Activated CD4-positive, alpha-beta T cell treated with anti-CD3 and anti-CD28 coated beads, Interleukin-2, Interleukin-6, amounts not matched to agents 100 ng/mL and 50 ng/mL, durations not matched to agents 16 hours and 8 hours (primary cell): ENCODE data around the gene AKAP10.
"Not testable (repeated sequence)": the region's sequence is repeated elsewhere in the genome, so short reads cannot be mapped to it uniquely, and the experiment has no call there.

ENCODE experiments used
- DNase-seq: peaks from one replicate; pipeline ENCODE4 v3.0.0-alpha.2; 2020

Gene AKAP10

DNA sequence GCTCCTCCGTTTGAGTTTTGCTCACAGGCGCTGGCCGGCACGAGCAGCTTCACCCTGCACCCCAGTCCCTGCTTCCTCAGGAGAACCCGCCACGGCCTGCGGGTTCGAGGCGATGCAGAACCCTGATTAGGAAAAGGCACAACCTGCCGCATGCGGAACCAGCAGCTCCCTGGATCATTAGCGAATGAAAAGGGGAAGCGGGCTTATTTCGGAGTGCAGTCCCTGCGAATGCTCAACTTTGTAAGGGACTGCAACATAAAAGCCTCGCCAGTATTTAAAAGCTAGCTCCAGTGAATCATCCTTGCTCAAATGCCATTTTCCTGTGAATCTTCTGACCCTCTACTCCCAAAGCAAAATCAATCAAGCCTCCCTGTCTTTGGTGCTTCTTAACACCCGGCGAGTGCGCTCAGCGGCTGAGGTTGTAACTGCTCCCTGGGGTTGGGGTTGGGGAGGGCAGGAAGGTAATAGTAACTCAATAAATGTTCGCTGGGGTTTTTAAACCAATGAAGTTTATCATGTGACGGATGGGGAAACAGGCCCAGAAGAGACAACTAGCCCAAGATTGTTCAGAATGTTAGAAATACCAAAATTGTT is 678 bp upstream of the AKAP10 start:
- peak; percentile 26 for DNase-seq

DNA sequence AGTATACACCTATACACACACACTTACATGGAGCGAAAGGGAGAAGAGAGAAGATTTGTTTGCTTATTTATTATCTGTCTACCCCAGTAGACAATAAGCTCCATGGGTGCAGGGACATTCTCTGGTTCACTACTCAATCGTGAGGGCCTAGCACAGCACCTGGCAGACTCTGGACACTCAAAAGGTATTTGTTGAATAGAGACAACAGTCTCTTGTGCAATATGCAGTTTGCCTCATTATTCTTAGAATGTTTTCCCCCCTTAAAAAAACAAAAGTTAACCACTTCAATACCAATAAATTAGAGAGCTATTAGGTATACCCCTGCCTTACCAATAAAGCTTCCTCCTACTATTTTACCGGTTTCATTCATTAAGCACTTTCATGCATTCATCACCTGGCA is 2.0 kb downstream of the AKAP10 start:
- no peak for DNase-seq

DNA sequence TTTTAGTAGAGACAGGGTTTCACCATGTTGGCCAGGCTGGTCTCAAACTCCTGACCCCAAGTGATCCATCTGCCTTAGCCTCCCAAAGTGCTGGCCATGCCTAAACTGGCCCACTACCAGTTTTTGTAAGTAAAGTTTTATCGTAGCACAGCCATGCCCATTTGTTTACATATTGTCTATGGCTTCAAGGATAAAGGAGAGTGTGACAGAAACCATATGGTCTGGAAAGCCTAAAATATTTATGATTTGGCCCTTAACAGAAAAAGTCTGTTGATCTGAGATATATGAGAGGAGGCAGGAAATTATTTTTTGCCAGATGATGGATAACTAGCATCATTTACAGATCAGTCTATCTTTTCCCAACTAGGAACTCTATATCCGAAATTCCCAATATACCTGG is 4.5 kb downstream of the AKAP10 start:
- no peak for DNase-seq

DNA sequence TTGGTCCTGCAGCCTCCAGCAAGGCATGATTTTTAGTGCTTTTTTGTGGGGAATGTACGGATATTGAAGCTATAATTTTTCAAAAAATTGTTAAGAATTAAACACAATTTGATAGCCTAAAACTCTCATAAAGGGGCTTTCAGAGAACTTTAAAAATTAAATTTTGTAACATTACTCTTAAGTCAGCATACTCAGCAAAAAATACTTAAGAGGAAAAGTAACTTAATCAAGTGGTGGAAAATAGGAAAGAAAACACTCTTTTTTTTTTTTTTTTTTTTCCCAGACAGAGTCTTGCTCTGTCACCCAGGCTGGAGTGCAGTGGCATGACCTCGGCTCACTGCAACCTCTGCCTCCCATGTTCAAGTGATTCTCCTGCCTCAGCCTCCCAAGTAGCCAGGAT is 14.7 kb downstream of the AKAP10 start:
- DNase-seq, result not testable (repeated sequence)

DNA sequence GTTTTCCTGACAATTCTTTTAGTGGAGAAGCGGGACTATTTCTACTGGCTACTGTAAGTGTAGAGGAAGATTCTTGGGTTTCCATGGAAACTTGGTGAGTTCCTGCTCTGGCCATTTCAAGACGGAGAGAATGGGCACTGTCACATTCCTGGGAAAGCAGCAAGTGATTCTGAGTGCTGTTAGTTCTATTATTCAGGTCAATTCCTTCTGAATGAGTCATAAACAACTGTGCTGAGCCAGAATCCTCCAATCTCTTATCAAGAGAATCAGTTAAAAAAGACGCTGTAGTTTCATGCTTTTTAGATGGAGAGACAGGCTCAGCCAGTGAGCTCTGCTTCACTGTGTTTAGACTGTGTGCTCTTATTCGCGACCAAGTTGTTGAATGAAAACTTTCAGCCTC is 19.6 kb downstream of the AKAP10 start:
- no peak for DNase-seq

DNA sequence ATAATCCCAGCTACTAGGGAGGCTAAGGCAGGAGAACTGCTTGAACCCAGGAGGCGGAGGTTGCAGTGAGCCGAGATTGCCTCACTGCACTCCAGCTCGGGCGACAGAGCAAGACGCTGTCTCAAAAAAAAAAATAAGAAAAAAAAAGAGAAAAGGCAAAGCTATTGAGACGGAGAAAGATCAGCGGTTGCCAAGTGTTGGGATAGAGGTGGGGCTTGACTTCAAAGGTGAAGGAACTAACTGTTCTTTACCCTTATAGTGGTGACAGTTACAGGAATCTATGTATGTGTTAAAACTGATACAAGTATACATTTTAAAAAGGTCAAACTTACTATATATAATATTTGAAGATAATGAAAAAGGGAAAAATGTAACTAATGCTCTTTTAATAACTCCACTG is 22.5 kb downstream of the AKAP10 start:
- DNase-seq, result no peak

DNA sequence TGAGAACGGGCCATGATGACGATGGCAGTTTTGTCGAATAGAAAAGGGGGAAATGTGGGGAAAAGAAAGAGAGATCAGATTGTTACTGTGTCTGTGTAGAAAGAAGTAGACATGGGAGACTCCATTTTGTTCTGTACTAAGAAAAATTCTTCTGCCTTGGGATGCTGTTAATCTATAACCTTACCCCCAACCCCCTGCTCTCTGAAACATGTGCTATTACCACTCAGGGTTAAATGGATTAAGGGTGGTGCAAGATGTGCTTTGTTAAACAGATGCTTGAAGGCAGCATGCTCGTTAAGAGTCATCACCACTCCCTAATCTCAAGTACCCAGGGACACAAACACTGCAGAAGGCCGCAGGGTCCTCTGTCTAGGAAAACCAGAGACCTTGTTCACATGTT is 26.2 kb downstream of the AKAP10 start:
- DNase-seq, result not testable (repeated sequence)

DNA sequence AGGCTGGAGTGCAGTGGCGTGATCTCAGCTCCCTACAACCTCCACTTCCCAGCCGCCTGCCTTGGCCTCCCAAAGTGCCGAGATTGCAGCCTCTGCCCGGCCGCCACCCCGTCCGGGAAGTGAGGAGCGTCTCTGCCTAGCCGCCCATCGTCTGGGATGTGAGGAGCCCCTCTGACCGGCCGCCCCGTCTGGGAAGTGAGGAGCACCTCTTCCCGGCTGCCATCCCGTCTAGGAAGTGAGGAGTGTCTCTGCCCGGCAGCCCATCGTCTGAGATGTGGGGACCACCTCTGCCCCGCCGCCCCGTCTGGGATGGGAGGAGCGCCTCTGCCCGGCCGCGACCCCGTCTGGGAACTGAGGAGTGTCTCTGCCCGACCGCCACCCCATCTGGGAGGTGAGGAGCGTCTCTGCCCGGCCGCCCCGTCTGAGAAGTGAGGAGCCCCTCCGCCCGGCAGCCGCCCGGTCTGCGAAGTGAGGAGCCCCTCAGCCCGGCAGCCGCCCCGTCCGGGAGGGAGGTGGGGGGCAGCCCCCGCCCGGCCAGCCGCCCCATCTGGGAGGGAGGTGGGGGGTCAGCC is 26.9 kb downstream of the AKAP10 start:
- not testable (repeated sequence) for DNase-seq

DNA sequence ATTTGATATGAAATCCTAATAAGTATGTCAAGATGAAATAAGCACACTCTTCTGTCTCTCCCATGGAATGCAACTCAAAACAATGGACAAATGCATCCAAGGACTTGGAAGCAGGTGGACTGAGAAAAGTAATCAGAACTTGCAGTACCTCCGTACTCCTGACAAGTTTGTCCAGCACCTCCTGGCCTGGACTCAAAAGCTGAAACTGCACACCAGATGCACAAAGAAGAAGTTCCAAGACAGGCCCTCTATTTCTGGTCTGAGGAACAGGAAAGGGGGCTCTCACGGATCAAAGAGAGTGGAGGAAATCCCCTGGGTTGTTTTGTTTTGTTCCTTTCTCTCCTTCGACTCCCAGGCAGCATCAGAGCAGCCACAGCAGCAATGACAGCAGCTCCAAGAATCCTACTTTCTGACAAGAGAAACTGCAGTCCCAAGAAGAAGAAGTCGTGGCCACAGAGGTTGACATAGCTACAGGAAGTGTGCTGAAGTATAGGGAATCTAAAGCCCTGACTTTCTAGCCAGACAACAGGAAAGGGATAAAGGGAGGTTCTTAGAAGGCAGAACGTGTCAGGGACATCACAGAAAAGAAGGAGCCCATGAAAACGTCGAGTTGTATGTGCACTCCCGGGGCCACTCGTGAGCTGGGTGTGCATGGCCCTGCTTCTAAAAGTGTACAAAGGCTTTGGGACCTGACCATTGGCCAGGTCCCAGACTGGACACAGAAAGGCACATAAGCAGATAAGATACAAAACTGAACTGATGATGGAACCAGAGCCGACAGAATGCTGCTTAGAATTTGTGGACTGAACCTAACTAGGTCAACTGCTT is 29.3 kb downstream of the AKAP10 start:
- no peak for DNase-seq

DNA sequence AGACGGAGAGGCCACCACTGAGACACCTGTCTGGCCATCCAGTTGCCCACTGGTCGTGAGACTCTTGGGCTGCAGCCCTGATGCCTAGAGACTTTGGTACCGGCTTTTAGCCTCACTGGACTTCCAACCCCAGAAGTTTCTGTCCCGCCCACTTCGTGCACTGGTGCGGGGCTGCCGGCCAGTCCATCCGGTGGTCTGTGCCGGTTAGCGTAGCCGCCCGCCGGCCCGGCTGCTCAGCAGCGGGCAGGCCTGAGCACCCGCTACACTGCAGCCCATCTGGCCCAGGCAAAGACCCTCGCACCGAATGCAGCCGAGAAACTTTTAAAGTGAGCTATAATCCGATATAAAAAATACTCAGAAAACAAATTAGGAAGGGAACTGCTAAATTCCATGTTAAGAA is 30.7 kb downstream of the AKAP10 start:
- DNase-seq, result no peak

DNA sequence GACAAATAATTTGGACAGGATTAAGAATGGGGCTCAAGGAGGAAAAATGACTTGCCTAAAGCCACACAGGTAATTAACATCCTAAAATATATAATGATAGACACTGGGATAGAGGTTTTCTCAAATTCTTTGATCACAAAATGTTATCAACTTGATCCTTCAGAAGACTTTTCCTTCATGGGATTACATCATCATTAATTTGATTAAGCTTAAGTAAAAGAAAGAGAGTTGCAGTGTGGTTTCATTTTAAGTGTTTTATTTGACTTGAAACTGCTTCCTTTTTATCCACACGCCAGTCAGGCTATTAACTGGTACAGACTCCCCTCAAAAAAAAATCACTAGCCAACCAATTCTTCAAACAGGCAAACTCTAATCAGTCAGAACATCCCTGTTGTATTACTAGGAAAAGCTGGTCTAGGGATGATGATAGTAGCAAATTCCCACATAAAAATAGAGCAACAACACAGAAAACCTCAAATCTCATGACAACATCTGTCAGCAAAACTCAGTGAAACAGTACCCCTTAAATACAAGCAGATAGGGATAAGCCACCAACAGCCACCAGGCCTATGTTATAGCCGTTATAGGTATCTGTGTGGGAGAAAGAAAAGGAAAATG is 32.5 kb downstream of the AKAP10 start:
- no peak for DNase-seq

DNA sequence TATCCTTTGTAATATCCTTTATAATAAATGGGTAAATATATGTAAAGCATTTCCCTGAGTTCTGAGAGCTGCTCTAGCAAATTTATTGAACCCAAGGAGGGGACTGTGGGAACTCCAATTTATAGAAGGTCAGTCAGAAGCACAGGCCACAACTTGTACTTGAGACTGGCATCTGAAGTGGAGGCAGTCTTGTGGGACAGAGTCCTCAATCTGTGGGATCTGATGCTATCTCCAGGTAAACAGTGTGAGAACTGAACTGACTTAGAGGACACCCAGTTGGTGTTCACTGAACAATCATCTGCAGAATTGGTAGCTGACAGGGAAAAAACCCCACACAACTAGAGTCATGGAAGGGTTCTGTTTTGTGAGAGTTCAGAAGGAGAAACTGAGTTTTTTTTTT is 34.0 kb downstream of the AKAP10 start:
- no peak for DNase-seq

DNA sequence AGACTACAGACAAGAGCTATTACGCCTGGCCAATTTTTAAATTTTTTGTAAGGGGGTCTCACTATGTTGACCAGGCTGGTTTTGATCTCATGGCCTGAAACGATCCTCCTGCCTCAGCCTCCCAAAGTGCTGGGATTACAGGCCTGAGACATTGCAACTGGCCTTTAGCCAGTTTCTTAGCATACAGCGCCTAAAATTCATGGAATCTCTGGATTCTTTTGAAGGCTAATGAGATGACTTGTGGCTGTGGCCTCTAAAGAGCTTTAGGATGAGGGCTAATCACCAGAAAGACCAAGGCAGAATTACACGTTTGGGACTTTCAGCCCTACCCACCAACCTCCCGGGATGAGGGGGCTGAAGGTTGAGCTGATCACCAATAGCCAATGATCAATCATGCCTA is 34.6 kb downstream of the AKAP10 start:
- no peak for DNase-seq

DNA sequence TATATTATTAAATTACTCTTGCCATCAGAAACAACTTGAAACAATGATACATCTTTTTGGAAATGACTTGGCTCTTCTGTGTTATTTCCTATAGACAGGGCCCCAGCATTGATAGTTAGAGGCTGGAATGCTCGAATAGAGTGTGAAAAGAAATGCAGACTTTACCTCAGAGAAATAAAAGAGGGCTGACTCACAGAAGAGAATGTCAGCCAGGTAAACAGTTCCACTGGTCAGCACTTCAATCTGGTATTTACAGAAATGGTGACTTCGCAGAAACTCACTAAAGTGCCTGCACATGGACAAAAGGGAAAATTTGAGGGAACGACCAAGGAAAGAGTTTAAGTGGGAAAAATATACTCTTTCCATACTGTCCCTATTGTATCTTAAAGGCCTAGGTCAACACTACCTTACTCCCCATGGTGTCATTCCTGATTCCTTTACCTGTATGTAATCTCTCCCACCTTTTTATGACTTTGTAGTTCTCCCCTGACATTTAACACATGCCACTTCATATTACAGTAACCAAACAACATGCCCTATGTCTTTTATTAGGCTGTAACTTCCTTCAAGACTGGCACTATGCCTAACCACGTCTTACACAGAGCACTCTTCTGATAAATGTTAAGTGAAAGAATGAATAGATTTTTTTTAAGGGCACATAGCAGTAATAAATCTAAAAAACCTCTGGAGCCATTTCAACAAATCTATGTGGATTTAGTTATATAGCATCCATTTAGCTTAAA is 36.7 kb downstream of the AKAP10 start:
- DNase-seq, result no peak

DNA sequence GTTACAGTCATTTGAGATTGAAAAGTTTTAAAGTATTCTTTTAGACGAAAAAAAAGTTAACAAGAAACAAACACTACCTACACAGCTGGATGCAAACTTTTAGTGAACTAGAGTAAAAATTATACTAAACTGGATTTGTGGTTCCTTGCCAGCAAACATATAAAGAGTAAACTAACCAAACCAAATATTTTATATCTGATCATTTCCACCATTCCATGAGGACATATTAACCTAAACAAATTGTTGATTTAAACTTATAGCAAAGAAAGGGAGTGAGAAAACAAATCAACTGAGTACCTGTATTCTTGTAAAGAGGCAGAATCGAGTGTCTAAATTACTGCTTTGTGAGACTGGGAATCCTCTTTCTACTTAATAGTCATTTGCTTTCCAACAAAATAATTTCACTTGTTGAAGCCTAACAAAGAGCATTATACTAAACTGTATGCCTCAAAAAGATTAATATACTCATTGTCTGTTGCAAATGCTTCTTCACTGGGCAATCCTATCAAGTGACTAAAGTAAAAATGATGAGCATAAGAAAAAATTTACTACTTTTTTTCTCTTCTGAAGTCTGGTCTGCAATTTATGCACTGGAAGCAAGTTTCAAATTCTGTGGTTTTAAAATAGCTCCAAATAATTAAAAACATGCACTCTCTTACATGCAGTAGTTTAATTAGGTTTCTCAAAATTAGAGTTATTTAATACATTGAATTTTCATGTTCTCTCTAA is 37.5 kb downstream of the AKAP10 start:
- DNase-seq, result no peak

DNA sequence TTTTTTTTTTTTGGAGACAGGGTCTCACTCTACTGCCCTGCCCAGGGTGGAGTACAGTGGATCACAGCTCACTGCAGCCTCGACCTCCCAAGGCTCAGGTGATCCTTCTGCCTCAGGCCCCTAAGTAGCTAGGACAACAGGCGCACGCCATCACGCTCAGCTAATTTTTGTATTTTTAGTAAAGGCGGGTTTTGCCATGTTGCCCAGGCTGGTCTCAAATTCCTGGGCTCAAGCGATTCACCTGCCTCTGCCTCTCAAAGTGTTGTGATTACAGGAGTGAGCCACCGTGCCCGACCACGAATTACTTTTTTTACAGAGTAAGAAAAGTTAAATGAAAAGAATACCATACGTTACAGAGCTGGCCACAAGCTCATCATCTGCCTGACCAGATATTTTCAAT is 38.9 kb downstream of the AKAP10 start:
- DNase-seq, result no peak

DNA sequence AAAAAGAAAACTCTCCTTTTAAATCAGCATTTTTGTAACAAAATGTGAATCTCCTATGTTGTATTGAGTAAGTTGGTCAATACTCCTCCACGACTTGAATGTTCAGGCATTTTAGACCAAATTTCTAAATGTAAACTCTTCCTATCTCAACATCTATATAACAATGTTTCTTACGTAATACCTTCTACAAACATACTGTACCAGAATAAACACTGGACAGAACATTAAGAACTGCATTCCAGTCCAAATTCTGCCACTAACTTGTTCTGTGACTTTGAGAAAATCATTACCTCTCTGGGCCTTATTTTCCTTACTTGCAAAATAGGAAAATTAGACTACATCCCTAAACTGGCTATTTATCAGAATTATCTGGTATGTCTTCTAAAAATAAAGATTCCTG is 40.1 kb downstream of the AKAP10 start:
- DNase-seq, result no peak

DNA sequence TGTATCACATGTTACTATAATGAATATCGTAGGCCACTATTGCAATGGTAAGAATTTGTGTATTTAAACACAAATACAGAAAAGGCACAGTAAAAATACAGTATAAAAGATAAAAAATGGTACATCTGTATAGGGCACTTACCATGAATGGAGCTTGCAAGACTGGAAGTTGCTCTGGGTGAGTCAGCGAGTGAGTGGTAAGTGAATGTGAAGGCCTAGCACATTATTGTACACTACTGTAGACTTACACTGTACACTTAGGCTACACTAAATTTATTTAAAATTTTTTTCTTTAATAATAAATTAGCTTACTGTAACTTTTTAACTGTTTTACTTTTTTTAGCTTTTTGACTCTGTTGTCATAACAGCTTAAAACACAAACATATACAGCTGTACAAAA is 42.5 kb downstream of the AKAP10 start:
- DNase-seq, result no peak

DNA sequence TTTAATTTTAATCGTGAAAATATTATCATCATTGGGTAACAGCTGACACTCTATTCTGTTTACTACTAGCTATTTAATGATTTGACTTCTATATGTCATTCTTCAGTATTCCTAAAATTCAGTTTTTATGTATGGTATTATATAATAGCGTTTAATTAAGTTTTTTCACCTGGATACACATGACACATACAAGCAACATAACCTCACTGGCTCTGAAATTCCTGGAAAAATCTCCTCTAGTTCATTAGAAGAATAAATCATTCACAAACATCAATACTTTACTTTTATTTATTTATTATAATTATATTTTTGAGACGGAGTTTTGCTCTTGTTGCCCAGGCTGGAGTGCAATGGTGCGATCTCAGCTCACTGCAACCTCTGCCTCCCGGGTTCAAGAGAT is 44.0 kb downstream of the AKAP10 start:
- no peak for DNase-seq

DNA sequence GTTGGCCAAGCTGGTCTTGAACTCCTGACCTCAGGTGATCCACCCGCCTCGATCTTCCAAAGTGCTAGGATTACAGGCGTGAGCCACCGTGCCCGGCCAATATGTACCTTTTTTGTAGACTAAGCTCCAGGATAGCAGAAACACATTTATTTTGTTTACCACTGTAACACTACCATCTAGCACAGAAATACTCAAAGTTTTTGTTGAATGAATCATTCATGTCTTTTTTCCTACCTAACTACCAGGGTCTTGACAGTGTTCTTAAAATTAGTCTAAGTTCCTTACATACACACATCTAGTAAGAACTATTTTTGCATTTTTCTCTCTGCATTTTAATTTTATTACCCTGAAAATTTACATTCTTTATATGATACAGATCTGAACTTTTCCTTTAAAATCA is 44.4 kb downstream of the AKAP10 start:
- DNase-seq, result no peak

DNA sequence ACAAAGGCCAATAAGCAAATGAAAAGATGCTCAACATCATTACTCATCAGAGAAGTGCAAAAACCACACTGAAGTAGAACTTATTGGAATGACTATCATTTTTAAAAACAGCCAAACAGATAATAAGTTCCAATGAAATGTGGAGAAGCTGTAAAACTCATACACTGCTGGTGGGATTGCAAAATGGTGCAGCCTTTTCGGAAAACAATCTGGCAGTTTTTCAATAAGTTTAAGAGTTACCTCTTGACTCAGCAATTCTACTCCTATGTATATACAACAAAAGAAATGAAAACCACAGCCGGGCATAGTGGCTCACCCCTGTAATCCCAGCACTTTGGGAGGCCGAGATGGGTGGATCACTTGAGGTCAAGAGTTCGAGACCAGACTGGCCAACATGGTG is 49.3 kb downstream of the AKAP10 start:
- peak; percentile 23 for DNase-seq

DNA sequence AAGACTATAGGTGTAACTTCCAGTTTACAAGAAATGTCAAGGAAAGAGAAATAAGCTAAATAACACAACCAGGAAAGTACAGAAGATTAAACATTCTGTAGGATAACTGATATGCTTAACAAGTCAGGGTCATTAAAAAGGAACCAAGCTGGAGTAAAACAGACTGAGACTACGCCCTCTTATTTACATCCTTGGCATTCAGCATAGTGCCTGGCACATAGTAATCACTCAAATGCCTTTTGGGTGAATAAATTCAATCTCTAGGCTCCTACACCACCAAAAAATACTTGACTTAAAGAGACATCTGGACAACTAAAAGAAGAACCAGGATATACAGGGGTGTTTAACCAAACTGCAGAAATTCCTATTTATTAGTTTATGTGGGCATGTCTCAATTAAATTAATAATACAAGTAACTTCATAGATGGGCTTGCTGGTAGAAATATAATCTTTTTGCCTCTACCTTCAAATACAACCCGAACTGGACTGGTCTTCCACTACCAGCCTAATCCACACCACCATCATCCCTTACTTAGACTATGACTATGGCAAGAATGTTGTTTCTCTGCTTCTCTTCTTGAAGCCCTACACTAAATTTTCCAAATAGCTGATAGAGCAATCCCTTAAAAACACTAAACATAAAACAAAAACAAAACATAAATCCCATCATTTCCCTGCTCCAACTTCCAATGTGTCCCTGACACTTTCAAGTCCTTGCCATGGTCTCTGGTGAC is 62.2 kb downstream of the AKAP10 start:
- DNase-seq, result no peak
